Ishikawa (cell line): ENCODE measurements around the gene CAMK2N1.

Source experiments
- CEBPB ChIP-seq: IDR thresholded peaks from 2 replicates; pipeline ENCODE4 v1.6.1; 2012
- CREB1 ChIP-seq: IDR thresholded peaks from 2 replicates; pipeline ENCODE4 v1.6.1; 2012; ENCODE audit warnings: low read depth
- EP300 ChIP-seq: IDR thresholded peaks from 2 replicates; pipeline ENCODE4 v1.6.1; 2012; ENCODE audit warnings: borderline replicate concordance
- FOXM1 ChIP-seq: IDR thresholded peaks from 2 replicates; pipeline ENCODE4 v1.6.1; 2012; ENCODE audit warnings: low read depth, borderline replicate concordance
- NFIC ChIP-seq: IDR thresholded peaks from 2 replicates; pipeline ENCODE4 v1.6.1; 2012
- RAD21 ChIP-seq: IDR thresholded peaks from 2 replicates; pipeline ENCODE4 v1.6.1; 2012; ENCODE audit warnings: low read depth
- TAF1 ChIP-seq: IDR thresholded peaks from 2 replicates; pipeline ENCODE4 v1.6.1; 2012; ENCODE audit warnings: low read depth, mild to moderate bottlenecking
- TCF12 ChIP-seq: IDR thresholded peaks from 2 replicates; pipeline ENCODE4 v1.6.1; 2012; ENCODE audit warnings: low read depth
- TEAD4 ChIP-seq: IDR thresholded peaks from 2 replicates; pipeline ENCODE4 v1.6.1; 2012
- YY1 ChIP-seq: IDR thresholded peaks from 2 replicates; pipeline ENCODE4 v1.6.1; 2012; ENCODE audit warnings: low read depth
- ZBTB7A ChIP-seq: IDR thresholded peaks from 2 replicates; pipeline ENCODE4 v1.6.1; 2012; ENCODE audit warnings: low read depth
- TF ChIP-seq, protein P1 (sequence below): IDR thresholded peaks from 2 replicates; pipeline ENCODE4 v1.6.1; 2012
- TF ChIP-seq, protein P2 (sequence below): IDR thresholded peaks from 2 replicates; pipeline ENCODE4 v1.6.1; 2012
- TF ChIP-seq, protein P3 (sequence below): IDR thresholded peaks from 2 replicates; pipeline ENCODE4 v1.6.1; 2012; ENCODE audit warnings: low read depth, mild to moderate bottlenecking

The CAMK2N1 gene

DNA sequence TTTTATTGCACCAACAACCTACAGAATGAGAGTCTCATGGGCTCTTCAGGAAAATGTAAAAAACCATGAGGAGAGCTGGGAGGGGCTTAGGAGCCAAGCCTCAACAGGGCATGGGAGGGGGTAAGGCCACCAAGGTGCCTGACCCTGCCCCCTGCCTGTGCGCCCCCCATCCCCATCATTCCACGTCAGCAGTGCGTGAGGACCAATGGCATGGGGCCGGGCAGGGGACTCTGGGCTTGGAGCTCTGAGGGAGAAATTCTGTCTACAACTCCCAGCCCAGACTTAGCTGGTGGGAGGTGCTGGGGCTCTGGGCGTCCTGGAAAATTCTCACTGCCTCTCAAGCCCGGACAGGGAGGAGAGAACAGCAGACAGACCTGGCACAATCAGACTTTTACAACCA, 5.2 kb upstream of the CAMK2N1 start:
- TF ChIP-seq RAD21 (no peak), EP300 (no peak), ZBTB7A (no peak), NFIC (no peak), FOXM1 (no peak), CREB1 (no peak), YY1 (no peak)
- TF ChIP-seq, protein P1, sequence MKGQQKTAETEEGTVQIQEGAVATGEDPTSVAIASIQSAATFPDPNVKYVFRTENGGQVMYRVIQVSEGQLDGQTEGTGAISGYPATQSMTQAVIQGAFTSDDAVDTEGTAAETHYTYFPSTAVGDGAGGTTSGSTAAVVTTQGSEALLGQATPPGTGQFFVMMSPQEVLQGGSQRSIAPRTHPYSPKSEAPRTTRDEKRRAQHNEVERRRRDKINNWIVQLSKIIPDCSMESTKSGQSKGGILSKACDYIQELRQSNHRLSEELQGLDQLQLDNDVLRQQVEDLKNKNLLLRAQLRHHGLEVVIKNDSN, result no peak
- TF ChIP-seq, protein P2, sequence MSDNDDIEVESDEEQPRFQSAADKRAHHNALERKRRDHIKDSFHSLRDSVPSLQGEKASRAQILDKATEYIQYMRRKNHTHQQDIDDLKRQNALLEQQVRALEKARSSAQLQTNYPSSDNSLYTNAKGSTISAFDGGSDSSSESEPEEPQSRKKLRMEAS, result no peak

DNA sequence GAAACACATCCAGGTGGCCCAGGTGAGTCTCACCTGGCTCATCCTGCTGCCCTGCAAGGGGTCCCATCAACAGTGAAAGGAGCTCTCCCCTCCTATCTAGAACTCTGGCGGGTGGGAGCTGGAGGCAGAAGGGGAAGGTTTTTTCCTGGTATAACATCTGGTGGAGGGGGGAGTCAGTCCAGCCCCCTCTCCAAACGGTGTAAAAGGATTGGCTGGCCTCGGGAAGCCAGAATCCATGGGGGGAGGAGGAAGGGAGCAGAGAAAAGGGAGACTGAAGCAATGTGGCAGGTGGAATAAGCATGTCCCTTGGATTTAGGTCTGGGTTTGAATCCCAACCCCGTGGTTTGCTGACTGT, 1.2 kb upstream of the CAMK2N1 start:
- no peak for TF ChIP-seq TAF1
- TF ChIP-seq, protein P2, result no peak
- TF ChIP-seq EP300, result no peak
- TF ChIP-seq TCF12, result no peak
- no peak for TF ChIP-seq ZBTB7A
- TF ChIP-seq YY1, result no peak
- TF ChIP-seq CEBPB, result no peak
- TF ChIP-seq, protein P1, result no peak
- TF ChIP-seq TEAD4, result no peak
- TF ChIP-seq RAD21, result no peak
- TF ChIP-seq, protein P3, sequence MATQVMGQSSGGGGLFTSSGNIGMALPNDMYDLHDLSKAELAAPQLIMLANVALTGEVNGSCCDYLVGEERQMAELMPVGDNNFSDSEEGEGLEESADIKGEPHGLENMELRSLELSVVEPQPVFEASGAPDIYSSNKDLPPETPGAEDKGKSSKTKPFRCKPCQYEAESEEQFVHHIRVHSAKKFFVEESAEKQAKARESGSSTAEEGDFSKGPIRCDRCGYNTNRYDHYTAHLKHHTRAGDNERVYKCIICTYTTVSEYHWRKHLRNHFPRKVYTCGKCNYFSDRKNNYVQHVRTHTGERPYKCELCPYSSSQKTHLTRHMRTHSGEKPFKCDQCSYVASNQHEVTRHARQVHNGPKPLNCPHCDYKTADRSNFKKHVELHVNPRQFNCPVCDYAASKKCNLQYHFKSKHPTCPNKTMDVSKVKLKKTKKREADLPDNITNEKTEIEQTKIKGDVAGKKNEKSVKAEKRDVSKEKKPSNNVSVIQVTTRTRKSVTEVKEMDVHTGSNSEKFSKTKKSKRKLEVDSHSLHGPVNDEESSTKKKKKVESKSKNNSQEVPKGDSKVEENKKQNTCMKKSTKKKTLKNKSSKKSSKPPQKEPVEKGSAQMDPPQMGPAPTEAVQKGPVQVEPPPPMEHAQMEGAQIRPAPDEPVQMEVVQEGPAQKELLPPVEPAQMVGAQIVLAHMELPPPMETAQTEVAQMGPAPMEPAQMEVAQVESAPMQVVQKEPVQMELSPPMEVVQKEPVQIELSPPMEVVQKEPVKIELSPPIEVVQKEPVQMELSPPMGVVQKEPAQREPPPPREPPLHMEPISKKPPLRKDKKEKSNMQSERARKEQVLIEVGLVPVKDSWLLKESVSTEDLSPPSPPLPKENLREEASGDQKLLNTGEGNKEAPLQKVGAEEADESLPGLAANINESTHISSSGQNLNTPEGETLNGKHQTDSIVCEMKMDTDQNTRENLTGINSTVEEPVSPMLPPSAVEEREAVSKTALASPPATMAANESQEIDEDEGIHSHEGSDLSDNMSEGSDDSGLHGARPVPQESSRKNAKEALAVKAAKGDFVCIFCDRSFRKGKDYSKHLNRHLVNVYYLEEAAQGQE, result no peak
- no peak for TF ChIP-seq NFIC

DNA sequence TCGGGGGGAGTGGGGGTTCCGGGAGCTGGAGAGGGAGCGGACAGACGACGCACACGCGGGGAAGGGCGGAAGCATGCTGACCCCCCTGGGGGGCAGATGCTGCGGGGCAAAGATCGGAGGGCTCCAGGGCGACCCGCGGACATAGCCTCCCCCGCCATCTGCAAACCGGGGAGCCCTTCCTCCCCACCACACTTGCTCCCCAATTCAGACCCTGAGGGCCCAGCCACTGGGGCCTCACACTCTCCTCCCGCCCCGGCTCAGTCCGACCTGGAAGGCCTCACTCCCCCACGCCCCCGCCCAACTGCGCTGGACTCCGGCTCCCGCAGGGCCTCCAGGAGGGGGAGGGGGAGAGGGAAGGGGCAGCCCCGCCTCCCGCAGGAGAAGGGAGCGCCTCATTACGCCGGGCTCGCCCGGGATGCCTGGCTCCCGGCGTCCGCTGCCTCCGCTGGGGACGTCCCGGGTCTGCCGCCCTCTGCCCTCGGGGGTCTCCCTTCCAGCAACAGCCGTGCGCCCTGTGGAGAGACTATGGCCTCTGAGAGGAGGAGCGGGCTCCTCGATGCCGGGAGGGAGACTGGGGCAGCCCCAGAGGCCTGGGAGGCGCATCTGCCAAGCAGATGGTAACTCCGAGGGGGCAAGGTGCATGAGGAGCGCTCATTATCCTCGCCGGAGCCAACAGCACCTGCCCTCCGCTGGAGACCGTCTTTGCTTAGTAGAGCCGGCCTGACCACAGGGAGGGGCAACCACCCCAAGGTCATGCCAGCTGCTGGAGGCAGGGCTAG, 636 bp upstream of the CAMK2N1 start:
- TF ChIP-seq, protein P1, result no peak
- TF ChIP-seq EP300, result no peak
- no peak for TF ChIP-seq RAD21
- TF ChIP-seq, protein P3, result no peak
- no peak for TF ChIP-seq TEAD4
- TF ChIP-seq FOXM1, result no peak
- no peak for TF ChIP-seq TCF12
- no peak for TF ChIP-seq TAF1

DNA sequence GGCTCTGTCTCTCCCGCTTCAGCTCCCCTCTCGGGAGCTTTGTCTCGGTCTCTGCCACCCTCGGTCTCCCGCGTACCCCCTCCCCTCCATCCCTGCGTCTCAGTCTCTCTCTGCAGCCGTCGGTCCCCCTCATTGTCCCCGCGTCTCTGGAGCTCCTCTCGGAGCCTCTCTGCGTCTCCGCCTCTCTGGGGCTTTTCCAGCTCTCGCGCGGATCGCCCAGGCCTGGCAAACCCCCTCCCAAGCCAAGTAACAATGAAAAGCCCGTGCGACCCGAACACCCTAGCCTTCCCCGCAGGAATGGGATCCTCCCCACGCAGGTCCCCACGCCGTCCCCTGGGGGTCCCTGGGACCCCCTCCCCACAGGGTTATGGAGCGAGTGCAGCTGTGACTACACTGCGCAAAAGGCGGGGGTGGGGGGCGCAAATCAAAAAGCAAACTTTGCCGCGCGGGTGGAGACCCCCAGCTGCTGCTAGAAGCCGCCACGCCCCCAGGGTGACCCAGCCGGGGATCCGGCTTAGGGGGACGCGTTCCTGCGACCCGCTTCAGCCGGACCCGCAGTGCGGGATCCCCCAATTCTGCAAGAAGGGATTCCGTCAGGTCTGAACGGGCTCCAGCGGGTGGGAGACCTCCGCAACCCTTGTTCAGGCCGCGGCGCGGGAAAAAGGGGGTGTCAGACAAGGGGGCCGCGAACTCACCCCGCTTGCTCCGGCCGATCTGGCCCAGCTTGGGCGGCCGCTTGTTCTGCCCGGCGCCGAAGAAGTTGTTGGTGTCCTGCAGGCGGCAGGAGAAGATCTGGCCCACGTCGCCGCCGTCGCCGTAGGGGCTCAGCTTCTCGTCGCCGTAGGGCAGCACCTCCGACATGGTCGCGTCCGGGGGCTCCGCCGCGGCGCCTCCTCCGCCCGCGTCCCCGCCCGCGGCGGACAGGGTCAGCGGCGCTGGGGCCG, 1.2 kb downstream of the CAMK2N1 start:
- TF ChIP-seq, protein P3, result no peak
- TF ChIP-seq ZBTB7A (no peak), NFIC (no peak), CREB1 (no peak)
- TF ChIP-seq, protein P2, result no peak
